HG03460 (cell line): ENCODE measurements around the gene CDH6.

Experiments
- ATAC-seq: cut with Tn5 transposase; IDR thresholded peaks from one replicate; pipeline ENCODE4 v1.9.1; 2021; ENCODE audit not compliant: unreplicated experiment

Gene CDH6

GRCh38 chr5:31196309-31196708 is 2.8 kb downstream of the CDH6 start:
- no peak for ATAC-seq

- ATAC-seq = no peak
These were observed 3.7 kb downstream of the CDH6 start for GRCh38 chr5:31197183-31197582.

DNA sequence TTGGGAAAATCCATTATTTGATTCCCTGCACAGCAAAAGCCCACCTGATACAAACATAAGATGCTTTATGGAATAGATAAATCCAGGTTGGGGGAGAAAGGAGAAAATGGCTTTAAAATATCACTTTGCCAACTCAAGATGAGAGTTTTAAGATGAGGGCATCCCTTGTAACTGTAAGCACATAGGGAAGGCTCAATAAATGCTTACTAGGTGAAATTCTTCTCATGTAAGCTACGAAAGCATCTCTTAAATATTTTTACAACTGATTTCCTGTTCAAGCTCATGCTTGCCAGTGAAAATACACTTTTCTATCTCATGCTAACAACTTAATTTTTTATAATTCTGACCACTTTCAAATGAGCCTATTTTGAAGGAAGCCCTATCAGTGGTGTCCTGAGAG is 11.5 kb downstream of the CDH6 start:
- ATAC-seq = no peak

DNA sequence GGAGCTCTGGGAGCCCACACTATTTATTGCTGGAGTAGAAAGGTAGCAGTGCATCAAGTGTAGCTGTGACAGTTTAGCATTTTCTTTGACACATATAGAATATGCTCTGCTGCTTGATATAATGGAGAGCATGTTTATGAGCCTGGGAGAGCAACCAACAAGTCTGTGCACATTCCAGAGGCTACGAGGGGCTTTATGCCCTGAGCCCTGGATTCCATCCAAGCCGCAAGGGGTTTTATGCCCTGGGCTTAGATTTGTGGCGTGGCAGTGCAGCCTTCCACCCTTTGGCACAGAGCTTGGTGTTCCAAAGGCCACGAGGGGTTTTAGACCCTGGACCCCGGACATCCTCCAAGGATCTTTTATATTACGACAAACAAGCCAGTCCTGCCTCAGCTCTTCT is 14.6 kb downstream of the CDH6 start:
- no peak for ATAC-seq

- ATAC-seq = no peak
These were observed 15.8 kb downstream of the CDH6 start for GRCh38 chr5:31209334-31209733.

DNA sequence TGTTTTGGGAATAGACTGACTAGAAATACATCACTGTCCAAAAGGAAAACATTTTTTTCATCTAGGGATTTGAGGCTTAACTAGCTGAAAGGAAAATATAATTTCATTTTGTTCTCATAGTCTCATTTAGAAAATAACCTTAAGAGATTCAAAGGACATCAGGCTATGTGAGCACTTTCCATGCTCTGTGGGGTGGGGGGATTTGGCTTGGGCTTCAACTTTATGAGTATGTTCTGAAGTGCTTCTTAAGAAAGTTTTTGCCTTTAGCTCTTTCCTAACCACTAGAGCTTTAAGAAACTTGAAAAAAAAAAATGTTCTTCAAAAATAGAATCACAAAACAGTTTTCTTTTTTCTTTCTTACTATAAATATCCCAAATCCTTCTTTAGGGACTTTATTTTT is 17.6 kb downstream of the CDH6 start:
- ATAC-seq = no peak

- no peak for ATAC-seq
These were observed 19.8 kb downstream of the CDH6 start for GRCh38 chr5:31213257-31213656.

GRCh38 chr5:31213705-31214121 is 20.2 kb downstream of the CDH6 start:
- no peak for ATAC-seq

DNA sequence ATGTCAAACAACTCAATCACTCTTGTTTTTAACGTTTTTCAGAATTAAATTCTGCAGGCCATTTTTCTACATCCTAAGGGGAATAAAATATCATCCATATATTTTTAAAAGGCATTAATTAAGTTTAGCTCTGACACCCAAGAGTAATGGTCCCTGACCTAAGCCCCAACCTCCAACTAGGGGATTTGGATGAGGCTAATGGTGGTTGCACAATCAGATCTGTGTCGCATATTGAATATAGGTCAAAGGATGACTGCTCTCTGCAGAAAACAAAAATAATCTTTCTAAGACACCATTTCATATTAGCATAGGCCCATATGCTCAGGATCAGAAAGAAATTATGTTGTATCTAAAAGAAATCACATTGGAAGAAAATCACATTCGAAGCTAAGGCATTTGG is 20.7 kb downstream of the CDH6 start:
- no peak for ATAC-seq

GRCh38 chr5:31215236-31215635 is 21.8 kb downstream of the CDH6 start:
- no peak for ATAC-seq

DNA sequence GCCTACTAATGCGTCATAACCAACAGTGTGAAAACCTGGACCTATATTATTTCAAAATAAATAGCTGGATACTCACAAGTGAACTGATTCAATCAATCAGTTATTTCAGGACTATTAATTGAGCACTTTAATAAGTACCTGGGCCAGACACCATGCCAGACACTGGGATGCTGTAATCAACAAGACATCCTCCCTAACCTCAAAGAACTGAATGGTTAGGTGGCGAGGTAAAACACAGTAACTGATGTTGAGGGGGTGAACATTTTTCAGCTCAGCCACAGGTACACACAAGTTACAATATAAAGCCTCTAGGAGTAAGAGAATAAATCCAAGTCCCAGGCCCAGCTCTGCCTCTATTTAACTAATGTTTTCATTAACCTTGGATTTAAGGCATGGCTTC is 24.0 kb downstream of the CDH6 start:
- ATAC-seq = no peak

DNA sequence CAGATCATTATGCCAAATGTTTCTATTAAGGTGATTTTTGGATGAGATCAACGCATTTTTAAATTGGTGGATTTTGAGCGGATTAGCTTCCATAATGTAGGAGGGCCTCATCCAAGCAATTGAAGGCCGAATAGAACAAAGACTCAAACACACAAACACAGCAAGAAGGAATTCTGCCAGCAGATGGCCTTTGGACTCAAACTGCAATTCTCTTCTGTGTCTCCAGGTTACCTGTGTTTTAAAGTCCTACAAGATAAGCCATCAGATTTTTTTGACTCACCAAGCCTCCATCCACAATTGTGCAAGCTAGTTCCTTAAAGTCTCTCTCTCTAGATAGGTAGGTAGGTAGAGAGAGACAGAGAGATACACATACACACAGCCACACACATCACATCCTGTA is 25.5 kb downstream of the CDH6 start:
- no peak for ATAC-seq

DNA sequence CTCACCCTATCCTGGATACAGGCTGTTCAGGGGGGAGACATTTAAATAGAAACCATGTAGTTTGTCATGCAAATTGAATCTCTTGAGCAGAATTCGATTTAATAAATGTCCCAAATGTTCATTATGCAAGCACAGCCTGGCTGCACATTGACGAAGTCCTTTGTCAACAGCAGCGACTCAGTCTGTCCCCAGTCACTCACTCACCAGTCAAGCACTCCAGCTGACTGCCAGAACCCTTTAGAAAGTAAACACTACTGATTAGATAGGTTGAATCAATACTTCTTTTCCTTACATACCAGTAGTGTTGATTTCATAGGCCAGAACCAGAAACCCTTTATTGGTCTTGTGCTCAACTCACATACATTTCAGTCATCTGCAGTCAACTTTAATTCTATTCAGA is 27.5 kb downstream of the CDH6 start:
- no peak for ATAC-seq

DNA sequence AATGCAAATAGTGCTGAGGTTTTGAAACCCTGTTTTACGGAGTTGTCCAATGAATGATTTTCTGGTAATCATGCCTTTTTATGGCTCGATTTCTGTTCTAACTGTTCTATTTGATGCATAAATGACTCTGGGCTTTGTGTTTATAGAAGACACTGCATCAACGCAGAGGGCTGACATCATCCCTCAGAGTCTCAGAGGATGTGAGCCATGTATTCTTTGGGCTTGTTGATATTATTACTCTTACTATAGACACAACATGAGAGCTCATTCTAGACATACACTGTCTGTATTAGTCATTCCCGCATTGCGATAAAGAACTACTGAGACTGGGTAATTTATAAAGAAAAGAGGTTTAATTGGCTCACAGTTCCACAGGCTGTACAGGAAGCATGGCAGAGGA is 31.6 kb downstream of the CDH6 start:
- no peak for ATAC-seq

DNA sequence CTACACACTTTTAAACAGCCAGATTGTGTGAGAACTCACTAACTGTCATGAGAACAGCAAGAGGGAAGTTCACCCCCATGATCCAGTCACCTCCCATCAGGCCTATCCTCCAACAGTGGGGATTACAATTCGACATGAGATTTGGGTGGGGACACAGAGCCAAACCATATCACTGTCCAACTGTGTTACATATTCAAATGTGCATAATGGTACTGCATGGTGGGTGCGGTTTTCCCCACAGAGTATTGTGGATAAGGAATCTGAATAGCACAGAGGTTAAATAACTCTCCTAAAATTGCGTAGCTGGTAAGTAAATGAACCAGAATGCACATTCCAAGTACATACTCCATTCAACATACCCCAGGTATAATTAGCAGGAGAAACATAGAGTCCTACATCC is 32.1 kb downstream of the CDH6 start:
- no peak for ATAC-seq

DNA sequence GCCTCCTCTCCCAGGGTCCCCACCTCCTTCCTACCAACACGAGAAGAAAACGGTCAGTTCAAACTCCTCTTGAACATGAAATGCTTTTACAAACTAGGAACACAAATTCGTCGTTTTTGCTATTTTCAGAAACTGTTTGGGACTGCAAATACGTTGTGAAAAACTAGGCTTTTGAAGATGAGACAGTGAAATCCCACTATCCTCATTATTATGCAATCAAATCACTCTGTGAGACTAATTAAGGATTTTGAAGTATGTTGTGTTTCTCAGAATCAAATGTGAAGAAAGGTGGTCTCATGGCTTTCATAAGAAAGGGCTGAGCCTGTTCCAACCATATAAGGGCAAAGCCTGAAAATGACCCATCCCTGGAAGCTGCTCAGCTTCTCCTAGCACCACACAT is 33.2 kb downstream of the CDH6 start:
- no peak for ATAC-seq

- no peak for ATAC-seq
These were observed 35.8 kb downstream of the CDH6 start for GRCh38 chr5:31229266-31229665.

- no peak for ATAC-seq
These were observed 37.8 kb downstream of the CDH6 start for GRCh38 chr5:31231177-31231838.

DNA sequence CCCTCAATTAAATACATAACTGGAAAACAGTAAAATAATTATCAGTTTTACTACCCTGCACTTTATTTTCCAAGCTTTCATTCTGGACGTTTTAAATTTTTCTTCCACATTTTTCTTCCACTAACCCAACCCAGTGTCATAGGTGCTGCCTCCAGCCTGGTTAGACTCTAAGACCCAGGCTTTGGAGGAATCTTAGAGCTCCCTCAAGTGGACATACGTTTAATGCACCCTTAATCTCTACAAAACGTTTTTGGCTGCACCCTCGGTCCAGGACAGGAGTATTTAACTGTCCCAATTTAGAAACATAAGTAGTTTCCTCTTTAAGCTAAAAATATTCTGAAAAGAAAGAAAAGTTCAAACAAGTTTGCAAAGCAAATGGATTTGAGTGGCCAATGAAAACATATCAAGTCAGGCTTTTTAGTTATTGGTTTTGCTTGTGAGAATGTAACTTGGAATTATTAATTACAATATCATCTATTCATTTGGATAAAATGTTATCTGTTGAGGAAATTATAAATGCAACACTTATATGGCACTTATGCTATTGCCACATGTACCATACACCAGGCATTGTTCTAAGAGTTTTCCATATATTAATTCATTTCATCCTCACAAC is 38.9 kb downstream of the CDH6 start:
- ATAC-seq = peak; percentile 85

- no peak for ATAC-seq
These were observed 41.9 kb downstream of the CDH6 start for GRCh38 chr5:31235381-31235780.

GRCh38 chr5:31236339-31236738 is 42.9 kb downstream of the CDH6 start:
- no peak for ATAC-seq

GRCh38 chr5:31237174-31237573 is 43.7 kb downstream of the CDH6 start:
- no peak for ATAC-seq

DNA sequence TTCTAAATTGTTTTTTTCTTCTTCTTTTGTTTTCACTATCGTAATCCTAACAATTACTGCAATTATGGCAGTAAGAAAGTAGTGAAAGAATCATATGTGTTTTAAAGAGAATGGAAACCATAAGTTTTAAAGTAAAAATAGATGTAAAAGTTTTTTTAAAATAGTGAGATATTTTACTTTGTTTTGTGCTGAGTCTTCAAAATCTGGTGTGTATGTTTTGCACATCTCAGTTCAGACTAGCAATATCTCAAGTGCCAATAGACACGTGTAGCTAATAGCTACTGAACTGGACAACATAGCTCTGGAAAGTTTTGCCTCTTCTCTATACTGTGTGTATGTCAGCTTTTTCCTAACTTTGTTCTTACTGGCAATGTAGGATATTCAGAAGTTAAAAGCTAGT is 45.0 kb downstream of the CDH6 start:
- no peak for ATAC-seq
